KOPT-K1 (cell line): Measurements from ENCODE around the gene SOCS7.
A peak's percentile ranks its signal among the peaks of the same experiment; 100 is the strongest.

ENCODE experiments used
- H3K27ac ChIP-seq: fragments of 200-600 bp; sonication (generic); 2 replicates; pipeline ENCODE4 v1.5.1; 2016; ENCODE audit warnings: antibody characterized with exemption, mild to moderate bottlenecking, low read depth, low read length; ENCODE audit not compliant: poor library complexity, severe bottlenecking
- H3K36me3 ChIP-seq: fragments of 200-600 bp; sonication (generic); 2 replicates; pipeline ENCODE4 v1.5.1; 2017; ENCODE audit warnings: antibody characterized with exemption, mild to moderate bottlenecking, low read length, moderate library complexity; ENCODE audit not compliant: insufficient read depth
- H3K9me3 ChIP-seq: fragments of 200-600 bp; sonication (generic); 2 replicates; pipeline ENCODE4 v1.5.1; 2017; ENCODE audit warnings: antibody characterized with exemption, low read length, mild to moderate bottlenecking; ENCODE audit not compliant: insufficient read depth, poor library complexity, severe bottlenecking

The SOCS7 gene

GRCh38 chr17:38420518-38420917 is 68.9 kb downstream of the SOCS7 start:
- Histone ChIP-seq H3K36me3 (no peaks in the 10 kb centered on the region), H3K27ac (no peak overlapping the region)

DNA sequence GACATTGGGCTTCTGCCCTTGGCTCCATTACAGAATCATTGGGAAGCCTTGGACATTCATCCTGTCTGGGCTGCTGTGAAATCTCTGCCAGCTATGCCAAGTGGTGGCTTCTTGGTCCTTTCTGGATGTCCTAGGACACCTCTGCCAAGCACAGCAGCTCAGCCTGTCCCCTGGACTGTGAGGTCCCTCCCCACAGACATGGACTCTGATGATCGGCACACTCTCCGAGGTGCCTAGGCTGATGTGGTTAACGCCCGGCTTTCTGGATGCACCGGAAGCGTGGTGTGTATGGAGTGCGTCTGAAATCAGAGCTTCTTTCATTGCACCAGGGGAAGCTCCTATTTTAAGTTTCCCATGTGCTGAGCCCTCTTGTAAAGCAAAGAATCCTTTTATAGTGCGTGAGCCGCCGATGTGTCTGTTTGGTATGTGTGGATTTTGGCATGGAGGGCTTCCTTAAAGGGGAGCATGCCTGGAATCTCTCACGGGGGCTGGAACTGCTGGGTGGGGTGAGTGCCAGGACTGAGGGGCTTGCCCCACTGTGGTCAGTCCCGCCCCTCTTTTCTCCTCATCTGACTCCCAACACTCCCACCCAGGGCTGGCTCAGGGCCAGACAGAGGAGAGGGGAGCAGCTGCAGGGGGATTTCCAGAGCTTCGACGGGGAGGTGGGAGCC is 69.7 kb downstream of the SOCS7 start:
- no peak overlapping the region for H3K27ac ChIP-seq
- no peaks in the 10 kb centered on the region for H3K36me3 ChIP-seq

More at GRCh38 chr17:38420518-38420917, 68.9 kb downstream of the SOCS7 start:
- H3K9me3 ChIP-seq: no peaks in the 10 kb centered on the region

DNA sequence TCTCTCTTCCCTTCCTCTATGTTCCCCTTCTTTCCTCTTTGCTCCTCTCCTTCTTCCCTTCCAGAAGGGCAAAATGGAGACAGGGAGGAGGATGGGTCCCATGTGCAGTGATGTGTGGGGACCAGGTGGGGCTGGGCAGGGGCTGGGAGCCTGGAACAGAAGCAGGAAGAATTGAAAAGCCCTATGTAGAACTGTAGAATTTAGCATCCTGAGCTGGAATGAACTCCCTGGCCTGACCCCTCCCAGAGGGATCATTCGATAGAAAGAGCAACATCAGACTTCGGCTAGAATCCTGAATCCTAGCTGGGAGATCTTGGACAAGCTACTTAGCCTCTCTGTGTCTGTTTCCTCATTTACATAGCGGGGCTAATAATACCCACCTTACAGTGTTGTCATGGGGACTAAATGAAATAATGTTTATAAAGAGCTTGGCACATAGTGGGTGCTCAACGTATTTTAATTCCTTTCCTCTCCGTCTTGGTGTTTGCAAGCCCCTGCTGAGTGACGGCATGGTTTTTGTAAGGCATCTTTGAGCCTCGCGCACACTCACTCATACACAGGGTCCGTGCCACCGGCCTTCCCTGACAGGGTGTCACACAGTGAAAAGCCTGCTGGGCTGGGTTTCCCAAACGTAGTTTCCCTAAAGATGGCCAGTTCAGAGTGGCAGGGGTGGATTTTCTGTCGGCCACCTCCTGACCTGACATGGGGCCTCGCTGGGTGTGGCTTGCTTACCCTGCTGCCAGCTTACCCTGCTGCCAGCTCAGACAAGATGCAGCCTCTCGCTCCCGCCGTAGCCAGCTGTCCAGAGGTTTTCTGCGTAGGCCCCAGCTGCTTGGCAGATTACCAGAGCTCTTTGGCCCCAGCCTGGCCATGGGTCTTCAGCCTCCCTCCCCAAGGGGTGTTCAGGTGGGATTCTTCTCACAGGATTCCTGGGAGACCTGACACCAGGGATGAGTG is 70.5 kb downstream of the SOCS7 start:
- Histone ChIP-seq H3K9me3 (no peaks in the 10 kb centered on the region), H3K27ac (no peak overlapping the region), H3K36me3 (no peaks in the 10 kb centered on the region)

More for the DNA sequence above, 69.7 kb downstream of the SOCS7 start:
- no peaks in the 10 kb centered on the region for H3K9me3 ChIP-seq

GRCh38 chr17:38424297-38424972 is 72.8 kb downstream of the SOCS7 start:
- Histone ChIP-seq H3K36me3 (no peaks in the 10 kb centered on the region), H3K27ac (no peak overlapping the region)

GRCh38 chr17:38425031-38425430 is 73.4 kb downstream of the SOCS7 start:
- no peaks in the 10 kb centered on the region for H3K36me3 ChIP-seq
- no peak overlapping the region for H3K27ac ChIP-seq

More at GRCh38 chr17:38424297-38424972, 72.8 kb downstream of the SOCS7 start:
- no peaks in the 10 kb centered on the region for H3K9me3 ChIP-seq

DNA sequence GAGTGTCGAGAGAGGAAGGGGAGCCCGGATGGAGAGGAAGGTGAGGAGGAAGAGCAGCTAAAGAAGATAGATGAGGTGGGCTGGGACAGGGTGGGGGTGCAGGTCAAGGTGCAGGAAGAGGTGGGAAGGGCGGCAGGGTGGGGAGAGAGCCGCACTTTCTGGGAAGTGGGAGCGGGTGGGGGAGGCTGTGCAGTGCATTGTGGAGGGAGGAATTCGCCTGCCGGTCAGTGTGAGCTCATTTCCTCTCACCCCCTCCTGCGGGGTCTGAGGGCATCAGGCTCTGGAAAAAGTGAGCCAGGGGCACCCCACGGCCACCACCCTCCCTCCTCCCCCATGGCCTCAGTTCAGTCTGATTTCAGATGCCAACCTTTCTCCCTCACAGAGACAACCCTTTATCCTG is 74.1 kb downstream of the SOCS7 start:
- no peaks in the 10 kb centered on the region for H3K36me3 ChIP-seq
- H3K9me3 ChIP-seq: no peaks in the 10 kb centered on the region
- H3K27ac ChIP-seq: no peak overlapping the region

More at GRCh38 chr17:38425031-38425430, 73.4 kb downstream of the SOCS7 start:
- H3K9me3 ChIP-seq: no peaks in the 10 kb centered on the region

- H3K27ac ChIP-seq: no peak overlapping the region
- H3K9me3 ChIP-seq: no peaks in the 10 kb centered on the region
- no peaks in the 10 kb centered on the region for H3K36me3 ChIP-seq
These were observed 74.8 kb downstream of the SOCS7 start for GRCh38 chr17:38426441-38426840.

DNA sequence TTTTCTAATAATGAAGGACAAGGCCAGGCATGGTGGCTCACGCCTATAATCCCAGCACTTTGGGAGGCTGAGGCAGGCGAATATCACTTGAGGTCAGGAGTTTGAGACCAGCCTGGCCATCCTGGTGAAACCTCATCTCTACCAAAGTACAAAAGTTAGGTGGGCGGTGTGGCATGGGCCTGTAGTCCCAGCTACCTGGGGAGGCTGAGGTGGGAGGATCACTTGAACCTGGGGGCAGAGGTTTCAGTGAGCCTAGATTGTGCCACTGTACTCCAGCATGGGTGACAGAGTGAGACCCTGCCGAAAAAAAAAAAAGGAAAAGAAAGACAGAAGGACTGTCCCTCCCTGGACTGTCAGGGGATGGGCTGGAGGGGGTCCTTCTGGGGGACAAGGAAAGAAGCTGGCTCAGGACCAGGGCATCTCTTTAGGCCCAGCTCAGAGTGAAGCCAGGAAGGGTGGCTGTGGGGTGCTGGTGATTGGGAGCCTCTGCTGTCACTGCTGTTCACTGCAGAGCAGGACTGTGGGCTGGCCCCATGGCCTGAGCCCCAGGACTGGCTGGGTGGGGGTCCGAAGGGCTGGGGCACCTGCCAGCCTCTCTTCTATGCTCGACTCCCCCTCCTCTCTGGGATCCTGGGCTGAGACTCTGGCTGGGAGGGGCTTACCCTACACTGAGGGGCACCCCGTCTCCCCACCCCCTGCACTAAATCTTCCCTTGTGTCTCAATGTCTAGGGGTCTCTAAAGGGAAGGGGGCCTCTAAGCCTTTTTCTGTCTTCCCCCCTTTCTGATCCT is 75.7 kb downstream of the SOCS7 start:
- no peaks in the 10 kb centered on the region for H3K36me3 ChIP-seq
- no peaks in the 10 kb centered on the region for H3K9me3 ChIP-seq
- peak overlapping the region; percentile 73 for H3K27ac ChIP-seq

- no peaks in the 10 kb centered on the region for H3K9me3 ChIP-seq
- H3K27ac ChIP-seq: peak within 1 kb of the TSS; percentile 73
- no peaks in the 10 kb centered on the region for H3K36me3 ChIP-seq
These were observed 76.5 kb downstream of the SOCS7 start, which contains the start of gene ARHGAP23 for GRCh38 chr17:38428112-38428642. TSS of gene ARHGAP23 (plus strand) at chr17:38428464. CDS start at chr17:38428486, 22 bp downstream.

- peak overlapping the region; percentile 73 for H3K27ac ChIP-seq
- no peaks in the 10 kb centered on the region for H3K9me3 ChIP-seq
- H3K36me3 ChIP-seq: no peaks in the 10 kb centered on the region
These were observed 77.2 kb downstream of the SOCS7 start for GRCh38 chr17:38428643-38429371.

DNA sequence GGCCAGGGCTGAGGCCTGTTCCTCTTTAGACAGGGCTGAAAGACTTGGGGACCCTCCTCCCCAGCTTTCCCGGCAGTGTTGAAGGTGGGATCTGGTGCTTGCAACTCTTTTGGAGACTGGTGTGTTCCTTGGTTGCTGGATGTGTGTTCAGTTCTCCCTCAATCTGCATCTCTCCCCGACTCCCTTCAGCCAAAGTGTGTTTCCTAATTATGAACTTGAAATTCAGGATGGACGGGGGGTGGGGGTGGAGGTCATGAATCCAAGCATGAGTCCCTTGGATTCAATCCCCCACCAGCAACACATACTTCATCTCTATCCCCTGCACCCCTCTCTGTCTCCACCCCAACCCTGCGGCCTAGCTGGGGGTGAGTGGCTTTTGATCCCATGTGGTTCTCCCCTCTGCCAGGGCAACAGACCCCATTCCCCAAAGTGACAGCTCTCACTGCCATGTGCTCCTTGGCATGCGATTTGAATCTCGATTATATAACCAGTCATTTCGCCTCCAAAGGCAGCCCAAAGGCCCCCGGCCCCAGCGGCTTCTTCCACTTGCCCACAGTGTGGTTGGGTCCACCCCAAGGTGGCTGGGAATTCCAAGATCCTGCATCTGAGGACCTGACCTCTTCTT is 77.9 kb downstream of the SOCS7 start:
- Histone ChIP-seq H3K27ac (peak overlapping the region; percentile 73), H3K36me3 (no peaks in the 10 kb centered on the region), H3K9me3 (no peaks in the 10 kb centered on the region)

GRCh38 chr17:38430316-38430715 is 78.7 kb downstream of the SOCS7 start:
- H3K9me3 ChIP-seq: no peaks in the 10 kb centered on the region
- peak overlapping the region; percentile 73 for H3K27ac ChIP-seq
- no peaks in the 10 kb centered on the region for H3K36me3 ChIP-seq

DNA sequence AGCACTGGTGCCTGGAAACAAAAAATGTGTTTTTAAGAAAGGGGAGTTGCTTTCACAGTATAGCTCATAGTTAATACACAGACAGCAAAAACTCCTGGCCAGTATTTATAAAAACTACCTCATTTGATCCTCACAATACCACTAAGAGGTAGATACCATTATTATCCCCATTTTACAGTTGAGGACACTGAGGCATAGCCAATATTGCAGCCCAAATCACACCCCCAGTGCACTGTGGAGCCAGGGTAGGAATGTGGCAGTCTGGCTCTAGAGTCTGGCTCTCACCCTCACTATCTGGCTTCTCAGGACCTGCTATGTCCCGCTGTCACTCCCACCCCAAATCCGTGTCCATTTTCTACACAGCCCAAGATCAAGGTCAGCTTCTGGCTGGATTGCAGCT is 79.2 kb downstream of the SOCS7 start:
- H3K9me3 ChIP-seq: no peaks in the 10 kb centered on the region
- peak overlapping the region; percentile 73 for H3K27ac ChIP-seq
- no peaks in the 10 kb centered on the region for H3K36me3 ChIP-seq
